CD4-positive, alpha-beta T cell treated with Interleukin-15 for 1 hour (primary cell): Measurements from ENCODE around the gene SLC7A14.
"Not testable (repeated sequence)": the region's sequence is repeated elsewhere in the genome, so short reads cannot be mapped to it uniquely, and the experiment has no call there.

Experiments used
- DNase-seq: peaks from one replicate; pipeline ENCODE4 v3.0.0-alpha.2; 2020

The SLC7A14 gene

DNA sequence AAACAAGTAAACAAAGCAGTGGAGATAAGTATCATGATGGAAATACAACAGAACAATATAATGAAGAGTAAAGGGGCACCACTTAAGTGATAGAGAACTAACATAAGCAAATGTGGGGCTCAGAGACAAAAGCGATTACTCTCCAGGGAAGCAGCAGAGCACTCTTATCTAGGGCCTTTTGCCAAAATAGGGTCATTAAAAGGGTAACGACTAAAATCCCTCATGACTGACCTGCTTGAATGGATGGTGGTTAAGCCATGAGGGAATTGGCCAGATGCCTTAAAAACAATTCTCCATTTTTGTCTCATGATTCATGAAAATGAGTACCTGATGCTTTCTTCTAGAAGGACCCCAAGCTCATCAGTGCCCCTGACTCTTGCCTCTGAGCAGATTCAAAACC, 3.2 kb upstream of the SLC7A14 start:
- no peak for DNase-seq

GRCh38 chr3:170585008-170585936, 603 bp downstream of the SLC7A14 start:
- no peak for DNase-seq

DNA sequence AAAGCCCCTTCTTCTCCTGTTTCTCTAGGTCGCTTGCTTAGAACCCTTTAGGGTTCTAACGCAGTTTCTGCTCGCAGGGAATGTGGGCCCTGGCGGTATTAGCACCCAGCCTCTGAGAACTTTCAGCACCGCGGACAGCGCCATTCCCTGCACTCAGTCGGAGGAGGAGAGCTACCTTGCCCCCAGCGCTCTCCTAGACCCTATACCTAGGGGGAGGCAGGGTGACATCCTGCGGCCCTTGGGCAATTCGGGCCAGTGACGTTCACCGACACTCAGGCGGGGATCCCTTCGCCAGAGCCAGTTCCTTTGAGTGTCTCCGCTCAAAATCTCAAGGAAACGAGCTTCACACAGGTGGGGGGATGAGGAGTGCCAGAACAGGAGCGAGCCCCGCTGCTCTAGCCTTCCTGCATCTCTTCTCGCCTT, 1.3 kb downstream of the SLC7A14 start:
- DNase-seq = no peak

DNA sequence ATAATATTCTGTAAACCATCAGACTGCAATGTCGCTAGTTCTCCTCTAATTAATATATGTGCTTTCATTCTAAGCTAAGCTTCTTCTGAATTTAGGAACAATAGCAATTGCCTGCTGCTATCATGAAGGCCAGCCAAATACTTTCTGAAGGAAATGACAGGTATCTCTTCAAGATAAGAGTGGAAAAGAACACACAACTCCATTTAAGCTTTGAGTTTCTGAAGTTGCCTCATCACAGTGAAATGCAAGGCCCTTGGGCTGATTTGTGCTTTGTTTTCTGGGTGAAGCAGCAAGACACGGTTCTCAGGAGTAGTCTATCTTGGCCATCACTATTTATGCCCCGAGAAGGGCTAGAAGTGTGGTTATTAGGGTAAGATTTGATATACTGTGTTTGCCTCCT, 6.2 kb downstream of the SLC7A14 start:
- no peak for DNase-seq

DNA sequence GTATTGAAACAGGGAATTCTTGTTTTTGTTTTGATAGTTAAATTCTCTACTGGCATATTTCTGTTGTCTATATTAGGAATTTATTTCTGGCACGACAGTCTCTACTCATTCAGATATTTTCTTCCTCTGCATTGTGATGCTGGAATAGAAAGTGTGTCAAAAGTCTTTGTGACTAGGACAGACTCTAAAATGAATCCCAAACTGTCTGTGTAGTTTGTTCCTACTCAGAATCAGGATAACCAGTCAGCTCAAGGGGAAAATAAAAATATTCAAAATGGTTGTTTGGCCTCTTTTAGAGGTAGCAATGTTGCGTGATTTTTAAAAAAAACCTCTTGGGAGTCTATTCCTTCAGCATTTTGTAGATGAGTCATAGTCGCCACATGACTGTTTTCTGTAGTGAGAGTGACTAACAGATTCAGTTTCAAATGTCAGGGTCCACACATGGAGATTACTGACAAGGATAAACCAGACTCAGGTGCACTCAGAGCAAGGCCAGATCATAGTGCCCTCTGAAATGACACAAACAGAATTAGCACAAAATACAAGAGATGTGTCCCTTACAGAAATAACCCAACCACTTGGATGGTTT, 13.1 kb downstream of the SLC7A14 start:
- DNase-seq = no peak

GRCh38 chr3:170567598-170567997, 18.3 kb downstream of the SLC7A14 start:
- DNase-seq = not testable (repeated sequence)

DNA sequence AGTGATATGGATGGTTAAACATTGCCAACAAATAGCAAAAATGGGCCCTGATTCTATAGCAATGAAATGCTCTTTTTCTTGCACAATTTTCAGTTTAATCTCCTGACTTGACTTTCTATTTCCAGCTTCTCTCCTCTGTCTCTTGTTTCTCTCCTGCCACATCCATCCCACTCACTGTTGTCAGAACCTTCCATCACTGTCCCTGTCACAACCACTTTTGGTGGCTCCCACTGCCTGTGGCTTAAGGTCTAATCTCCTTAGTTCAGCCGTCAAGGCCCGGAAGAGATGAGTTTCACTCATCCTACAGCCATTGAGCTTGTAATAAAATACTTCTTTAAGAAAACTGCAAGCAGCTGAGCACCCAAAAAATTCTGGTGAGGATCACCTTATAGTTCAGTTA, 19.5 kb downstream of the SLC7A14 start:
- DNase-seq = no peak

DNA sequence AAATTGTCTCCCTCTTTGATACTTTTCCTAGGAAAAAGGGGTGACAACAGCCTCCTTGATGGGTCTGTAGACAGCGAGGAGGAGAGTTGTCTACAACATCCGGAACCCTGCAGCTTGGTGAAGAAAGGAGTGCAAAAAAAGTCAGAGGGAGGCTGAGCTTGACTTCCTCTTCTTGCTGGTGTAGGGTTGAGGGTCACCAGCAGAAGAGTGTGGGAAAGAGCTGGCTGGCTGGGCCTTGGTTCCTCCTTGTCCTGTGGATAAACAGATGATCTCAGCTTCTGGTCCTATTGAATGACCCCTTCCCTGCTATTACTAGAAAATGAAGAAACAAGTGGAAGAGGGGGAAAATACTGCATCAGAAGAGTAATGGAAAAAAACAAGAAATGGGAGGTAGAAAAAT, 20.4 kb downstream of the SLC7A14 start:
- DNase-seq = no peak

- DNase-seq = no peak
Measured at GRCh38 chr3:170564664-170565063, 21.2 kb downstream of the SLC7A14 start.

- DNase-seq = no peak
Measured at GRCh38 chr3:170563712-170564423, 22.0 kb downstream of the SLC7A14 start.

DNA sequence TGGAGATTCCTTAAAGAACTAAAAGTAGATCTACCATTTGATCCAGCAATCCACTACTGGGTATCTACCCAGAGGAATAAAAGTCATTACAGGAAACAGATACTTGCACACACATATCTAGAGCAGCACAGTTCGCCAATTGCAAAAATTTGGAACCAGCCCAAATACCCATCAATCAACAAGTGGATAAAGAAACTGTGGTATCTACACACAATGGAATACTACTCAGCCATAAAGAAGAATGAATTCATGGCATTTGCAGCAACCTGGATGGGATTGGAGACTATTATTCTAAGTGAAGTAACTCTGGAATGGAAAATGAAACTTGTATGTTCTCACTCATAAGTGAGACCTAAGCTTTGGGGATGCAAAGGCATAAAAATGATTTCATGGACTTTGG, 23.8 kb downstream of the SLC7A14 start:
- DNase-seq = no peak

GRCh38 chr3:170560717-170561382, 25.0 kb downstream of the SLC7A14 start:
- DNase-seq = no peak

DNA sequence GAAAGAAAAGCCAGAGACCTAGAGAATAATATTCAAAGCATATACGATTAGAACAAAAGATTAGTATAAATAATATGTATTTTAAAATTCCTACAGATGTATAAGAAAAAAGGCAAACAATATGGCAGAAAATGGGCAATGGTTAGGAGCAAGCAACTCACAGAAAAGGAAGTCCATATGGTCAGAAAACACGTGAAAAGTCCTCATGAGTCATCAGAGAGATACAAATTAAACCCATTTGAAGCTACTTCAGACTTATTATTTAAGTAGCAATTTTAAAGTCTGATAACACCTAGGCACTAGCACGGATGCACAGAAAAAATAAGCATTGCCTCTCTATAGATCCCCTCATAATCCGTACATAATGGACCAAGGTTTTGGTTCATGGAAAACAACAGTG, 25.6 kb downstream of the SLC7A14 start:
- no peak for DNase-seq

- DNase-seq = no peak
Measured at GRCh38 chr3:170558427-170558826, 27.4 kb downstream of the SLC7A14 start.

DNA sequence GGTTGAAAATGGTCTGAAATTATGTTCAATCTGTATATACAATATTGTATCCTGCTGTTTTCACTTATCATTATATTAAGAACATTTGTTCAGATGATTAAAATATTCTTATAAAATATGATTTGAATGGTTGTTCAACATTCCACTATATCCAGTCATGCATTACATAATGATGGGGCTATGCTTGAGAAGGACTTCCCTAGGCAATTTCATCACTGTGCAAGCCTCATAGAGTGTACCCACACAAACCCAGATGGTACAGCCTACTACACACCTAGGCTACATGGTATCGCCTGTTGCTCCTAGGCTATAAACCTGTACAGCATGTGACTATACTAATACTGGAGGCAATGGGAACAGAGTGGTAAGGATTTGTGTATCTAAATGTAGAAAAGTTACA, 30.5 kb downstream of the SLC7A14 start:
- DNase-seq = no peak

DNA sequence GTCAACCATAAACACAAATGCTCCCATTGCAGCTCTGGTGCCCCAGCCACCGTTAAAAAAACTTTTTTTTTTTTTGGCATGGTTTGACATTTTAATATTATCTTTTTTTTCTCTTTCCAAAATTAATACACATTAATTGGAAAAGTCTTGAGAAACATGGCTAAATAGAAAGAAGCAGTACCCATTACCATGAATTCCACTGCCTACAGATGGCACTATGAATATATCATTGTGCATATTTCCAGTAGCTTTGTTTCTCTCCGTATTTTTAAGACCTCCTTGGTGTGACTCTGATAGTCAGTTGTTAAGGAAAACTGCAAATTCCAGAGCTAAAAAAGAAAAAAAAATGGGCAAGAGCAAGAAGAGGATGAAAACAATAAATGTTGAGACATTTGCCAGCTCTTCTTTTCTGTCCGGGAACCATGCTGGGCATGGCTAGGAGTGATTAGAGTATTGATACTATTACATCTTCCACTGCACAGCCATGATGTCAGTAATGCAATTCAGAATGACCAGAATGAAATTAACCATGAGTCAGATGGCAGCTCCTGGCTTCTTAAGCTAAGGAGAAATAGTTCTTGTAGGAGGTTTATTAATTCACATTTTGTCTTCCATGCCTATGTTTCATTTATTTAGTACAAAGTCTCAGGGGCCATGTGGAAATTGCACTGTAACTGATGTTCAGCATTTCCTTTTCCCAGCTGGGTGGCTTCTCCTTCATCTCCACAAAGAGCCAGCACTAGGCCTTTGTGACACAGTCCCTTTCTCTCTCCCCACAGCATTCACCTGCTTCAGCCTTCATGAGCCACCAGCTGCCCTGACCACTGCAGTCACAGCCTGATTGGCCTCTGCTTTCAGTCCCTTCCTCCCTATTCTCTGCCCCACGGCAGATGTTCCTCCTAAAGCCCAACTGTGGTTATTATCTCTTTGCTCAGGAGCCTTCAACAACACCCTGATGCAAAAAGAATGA, 31.8 kb downstream of the SLC7A14 start:
- DNase-seq = no peak

GRCh38 chr3:170551252-170551651, 34.6 kb downstream of the SLC7A14 start:
- no peak for DNase-seq

GRCh38 chr3:170542704-170543103, 43.2 kb downstream of the SLC7A14 start:
- no peak for DNase-seq

- no peak for DNase-seq
Measured at GRCh38 chr3:170539897-170540296, 46.0 kb downstream of the SLC7A14 start.

- DNase-seq = no peak
Measured at GRCh38 chr3:170536712-170537111, 49.2 kb downstream of the SLC7A14 start.

GRCh38 chr3:170534227-170534626, 51.6 kb downstream of the SLC7A14 start:
- no peak for DNase-seq

GRCh38 chr3:170532573-170532972, 53.3 kb downstream of the SLC7A14 start:
- no peak for DNase-seq
